ENCODE results near the gene LHPP.

The LHPP gene

DNA sequence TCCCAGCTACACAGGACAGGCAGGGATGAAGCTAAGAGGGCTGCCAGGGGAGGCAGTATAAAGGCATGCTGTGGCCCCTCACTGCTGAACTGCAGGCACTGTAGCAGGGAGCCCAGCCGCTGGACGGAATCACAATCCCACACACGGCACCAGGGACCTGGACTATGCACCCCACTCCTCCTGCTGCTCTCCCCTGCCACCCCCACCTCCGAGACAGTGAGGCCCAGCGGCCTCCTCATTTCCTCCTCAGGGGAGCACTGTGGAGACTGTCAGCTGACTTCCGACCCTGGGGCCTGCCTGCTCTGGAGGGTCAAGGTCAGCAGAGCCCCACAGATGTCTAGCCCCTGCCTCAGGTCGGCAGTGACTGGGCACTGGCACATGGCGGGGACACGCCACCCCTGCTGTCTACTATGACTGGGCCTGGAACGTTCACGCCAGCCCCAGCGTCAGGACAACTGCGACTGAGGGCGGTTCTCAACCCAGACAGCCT lies 189.8 kb downstream of the LHPP start:
- no peak for DNase-seq (ENCODE audit: extremely low read depth, low read depth)
- TF ChIP-seq, protein P1, sequence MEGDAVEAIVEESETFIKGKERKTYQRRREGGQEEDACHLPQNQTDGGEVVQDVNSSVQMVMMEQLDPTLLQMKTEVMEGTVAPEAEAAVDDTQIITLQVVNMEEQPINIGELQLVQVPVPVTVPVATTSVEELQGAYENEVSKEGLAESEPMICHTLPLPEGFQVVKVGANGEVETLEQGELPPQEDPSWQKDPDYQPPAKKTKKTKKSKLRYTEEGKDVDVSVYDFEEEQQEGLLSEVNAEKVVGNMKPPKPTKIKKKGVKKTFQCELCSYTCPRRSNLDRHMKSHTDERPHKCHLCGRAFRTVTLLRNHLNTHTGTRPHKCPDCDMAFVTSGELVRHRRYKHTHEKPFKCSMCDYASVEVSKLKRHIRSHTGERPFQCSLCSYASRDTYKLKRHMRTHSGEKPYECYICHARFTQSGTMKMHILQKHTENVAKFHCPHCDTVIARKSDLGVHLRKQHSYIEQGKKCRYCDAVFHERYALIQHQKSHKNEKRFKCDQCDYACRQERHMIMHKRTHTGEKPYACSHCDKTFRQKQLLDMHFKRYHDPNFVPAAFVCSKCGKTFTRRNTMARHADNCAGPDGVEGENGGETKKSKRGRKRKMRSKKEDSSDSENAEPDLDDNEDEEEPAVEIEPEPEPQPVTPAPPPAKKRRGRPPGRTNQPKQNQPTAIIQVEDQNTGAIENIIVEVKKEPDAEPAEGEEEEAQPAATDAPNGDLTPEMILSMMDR (IDR thresholded peaks at IDR 0.05; ENCODE audit: low read depth, low read length), result no peak

GRCh38 chr10:124652200-124652599 lies 190.6 kb downstream of the LHPP start:
- TF ChIP-seq, protein P1 (IDR thresholded peaks at IDR 0.05; ENCODE audit: low read depth, low read length), result no peak
- no peak for DNase-seq (ENCODE audit: extremely low read depth, low read depth)

GRCh38 chr10:124652701-124653100 lies 191.1 kb downstream of the LHPP start:
- no peak for DNase-seq (ENCODE audit: extremely low read depth, low read depth)
- TF ChIP-seq, protein P1 (IDR thresholded peaks at IDR 0.05; ENCODE audit: low read depth, low read length), result no peak

GRCh38 chr10:124653311-124653710 lies 191.7 kb downstream of the LHPP start:
- TF ChIP-seq, protein P1 (IDR thresholded peaks at IDR 0.05; ENCODE audit: low read depth, low read length), result no peak
- no peak for DNase-seq (ENCODE audit: extremely low read depth, low read depth)

DNA sequence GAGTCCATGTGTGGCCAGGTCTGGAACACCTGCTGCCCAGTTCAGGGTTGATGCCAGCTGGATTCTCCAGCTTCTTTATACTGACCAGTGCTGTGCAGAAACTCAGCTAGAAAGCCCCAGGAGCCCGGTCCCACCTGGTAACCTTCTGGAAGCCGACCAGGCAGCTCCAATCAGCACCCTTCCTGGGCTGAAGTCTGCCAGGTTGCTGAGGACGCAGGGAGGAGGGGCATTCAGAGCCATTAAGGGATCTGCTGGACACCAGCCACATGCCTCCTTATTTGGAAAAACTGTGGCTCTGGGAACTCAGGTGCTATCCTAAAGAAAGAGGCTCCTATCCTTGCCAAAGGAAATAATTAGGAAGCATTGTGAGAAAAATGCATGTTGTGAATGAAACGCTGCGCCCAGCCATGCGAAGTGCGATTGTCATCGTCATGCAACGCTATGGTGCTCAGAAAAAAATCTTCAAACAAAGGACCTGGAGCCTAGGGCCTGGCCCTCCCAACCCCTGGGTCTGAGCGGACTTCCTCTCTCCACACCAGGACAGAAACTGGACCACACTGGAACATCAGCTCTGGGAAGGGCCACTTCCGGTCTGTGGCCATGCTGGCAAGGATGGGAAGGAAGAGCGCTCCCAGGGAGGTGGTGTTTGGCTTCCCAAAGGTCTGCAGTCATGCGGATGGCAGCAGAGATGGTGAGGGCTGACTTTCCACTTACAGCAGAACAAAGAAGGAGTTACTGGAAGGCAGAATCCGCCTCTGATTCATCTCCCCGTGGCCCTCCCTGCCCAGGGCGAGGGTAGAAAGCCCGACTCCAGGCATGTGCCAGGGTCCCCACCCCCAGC lies 192.4 kb downstream of the LHPP start:
- DNase-seq (ENCODE audit: extremely low read depth, low read depth), result no peak
- TF ChIP-seq, protein P1 (IDR thresholded peaks at IDR 0.05; ENCODE audit: low read depth, low read length), result no peak

DNA sequence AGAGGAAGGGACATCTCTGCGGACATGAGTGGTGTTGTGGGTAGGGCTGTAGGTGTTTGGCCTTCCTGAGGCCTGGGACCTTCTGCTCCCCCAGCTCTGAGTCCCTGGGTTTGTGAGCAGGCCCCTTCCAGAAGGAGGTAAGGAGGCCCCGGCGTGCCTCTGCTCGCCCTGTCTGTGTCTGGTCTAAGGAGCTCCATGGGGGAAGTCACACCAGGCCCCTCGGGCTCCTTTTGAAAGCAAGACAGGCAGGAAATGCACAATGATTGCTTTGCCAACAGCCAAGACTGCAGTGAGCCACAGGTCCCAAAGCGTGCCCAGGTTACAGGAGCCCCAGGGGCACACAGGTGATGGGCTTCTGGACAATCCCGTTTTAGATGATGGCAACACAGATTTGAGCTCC lies 193.1 kb downstream of the LHPP start:
- TF ChIP-seq, protein P1 (IDR thresholded peaks at IDR 0.05; ENCODE audit: low read depth, low read length), result no peak
- no peak for DNase-seq (ENCODE audit: extremely low read depth, low read depth)
